Esophagus squamous epithelium (tissue), 5 donors: ENCODE data around the gene MUC20. TPM values are rescaled to one million over a fixed set of nuclear protein-coding genes. Genes with fewer than 3 reads are reported as not detected.

Experiments
- DNase-seq: peaks from one replicate; lab custom pipeline; 2025; lab: John Stamatoyannopoulos, UW
- H3K27ac ChIP-seq, 4 donors: fragments of 200-600 bp; sonication (generic); one replicate each; pipeline ENCODE4 v1.5.1; 2016 to 2019; ENCODE audit warnings: mild to moderate bottlenecking in 1 of 4
- H3K27me3 ChIP-seq, 4 donors: fragments of 200-600 bp; sonication (generic); 1 replicate in 3 of 4; 2 replicates in 1 of 4; pipeline versions ENCODE4 v1.5.1 to v1.6.0; 2017 to 2021; ENCODE audit warnings: antibody characterized with exemption in 1 of 4
- H3K36me3 ChIP-seq, 3 donors: fragments of 200-600 bp; sonication (generic); one replicate each; pipeline ENCODE4 v1.5.1; 2016 to 2019
- H3K4me1 ChIP-seq, 3 donors: fragments of 200-600 bp; sonication (generic); one replicate each; pipeline ENCODE4 v1.5.1; 2017 to 2019
- H3K4me3 ChIP-seq, 4 donors: fragments of 200-600 bp; sonication (generic); 1 replicate in 3 of 4; 2 replicates in 1 of 4; pipeline ENCODE4 v1.5.1; 2016 to 2019; ENCODE audit warnings: mild to moderate bottlenecking in 2 of 4, moderate library complexity in 1 of 4
- H3K9me3 ChIP-seq, 3 donors: fragments of 200-600 bp; sonication (generic); one replicate each; pipeline ENCODE4 v1.5.1; 2016 to 2019
- POLR2A ChIP-seq, 4 donors: fragments of 450-650 bp; IDR thresholded peaks; one replicate each; pipeline ENCODE4 v1.6.1; 2017; ENCODE audit warnings: antibody characterized with exemption in 4 of 4, mild to moderate bottlenecking in 4 of 4, moderate library complexity in 3 of 4
- WGBS, 2 donors: methylation state at CpG; one replicate each; pipeline ENCODE4 v1.1.5; 2018; 5-methylcytosine and 5-hydroxymethylcytosine counted together
- intact Hi-C: fragments of 100-400 bp; cut with DNase I; formaldehyde crosslinking; loops from one replicate; pipeline ENCODE4 v1.15.0; 2022
- total RNA-seq, 4 donors: library from RNA; depleted of rRNA; stranded (reverse); fragments of >200 nt; gene quantifications; one replicate each; pipeline ENCODE4 v1.1.0, GENCODE V29; 2016
- TF ChIP-seq, protein P1 (sequence below), 6 experiments: fragments of 450-650 bp in 4 of 6; fragments of 200-600 bp in 2 of 6; sonication (generic) in 2 of 6; IDR thresholded peaks; one replicate each; pipeline ENCODE4 v1.5.1; 2016 to 2019; ENCODE audit warnings: antibody characterized with exemption in 6 of 6, mild to moderate bottlenecking in 4 of 6, moderate library complexity in 4 of 6
- donor health status: DM: yes; HTN: yes; CAD: no.

The MUC20 gene
- total RNA-seq, 4 donors from 2014 or later: 14.1 to 64.1 (median 25.7) TPM

DNA sequence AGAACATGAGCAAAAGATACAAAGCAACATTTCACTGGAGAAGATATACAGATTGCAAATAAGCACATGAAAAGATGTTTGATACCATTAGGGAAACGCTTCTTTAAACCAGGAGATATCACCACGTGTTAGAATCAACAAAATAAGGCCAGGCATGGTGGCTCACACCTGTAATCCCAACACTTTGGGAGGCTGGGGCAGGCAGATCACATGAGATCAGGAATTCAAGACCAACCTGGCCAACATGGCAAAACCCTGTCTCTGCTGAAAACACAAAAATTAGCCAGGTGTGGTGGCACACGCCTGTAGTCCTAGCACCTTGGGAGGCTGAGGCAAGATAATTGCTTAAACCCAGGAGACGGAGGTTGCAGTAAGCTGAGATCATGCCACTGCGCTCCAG lies 20.5 kb upstream of the MUC20 start:
- H3K36me3 ChIP-seq: peaks cover 0 to 29% (median 0%) of the 10 kb centered on the region in 3 donors
- H3K27me3 ChIP-seq: no peaks in the 10 kb centered on the region
- no peak for TF ChIP-seq POLR2A (IDR thresholded peaks at IDR 0.05)
- TF ChIP-seq, protein P1, sequence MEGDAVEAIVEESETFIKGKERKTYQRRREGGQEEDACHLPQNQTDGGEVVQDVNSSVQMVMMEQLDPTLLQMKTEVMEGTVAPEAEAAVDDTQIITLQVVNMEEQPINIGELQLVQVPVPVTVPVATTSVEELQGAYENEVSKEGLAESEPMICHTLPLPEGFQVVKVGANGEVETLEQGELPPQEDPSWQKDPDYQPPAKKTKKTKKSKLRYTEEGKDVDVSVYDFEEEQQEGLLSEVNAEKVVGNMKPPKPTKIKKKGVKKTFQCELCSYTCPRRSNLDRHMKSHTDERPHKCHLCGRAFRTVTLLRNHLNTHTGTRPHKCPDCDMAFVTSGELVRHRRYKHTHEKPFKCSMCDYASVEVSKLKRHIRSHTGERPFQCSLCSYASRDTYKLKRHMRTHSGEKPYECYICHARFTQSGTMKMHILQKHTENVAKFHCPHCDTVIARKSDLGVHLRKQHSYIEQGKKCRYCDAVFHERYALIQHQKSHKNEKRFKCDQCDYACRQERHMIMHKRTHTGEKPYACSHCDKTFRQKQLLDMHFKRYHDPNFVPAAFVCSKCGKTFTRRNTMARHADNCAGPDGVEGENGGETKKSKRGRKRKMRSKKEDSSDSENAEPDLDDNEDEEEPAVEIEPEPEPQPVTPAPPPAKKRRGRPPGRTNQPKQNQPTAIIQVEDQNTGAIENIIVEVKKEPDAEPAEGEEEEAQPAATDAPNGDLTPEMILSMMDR (IDR thresholded peaks at IDR 0.05): no peak
- intact Hi-C loops: no loop called here
- H3K27ac ChIP-seq: no peak overlapping the region
- H3K4me3 ChIP-seq: no peak overlapping the region
- no peaks in the 10 kb centered on the region for H3K9me3 ChIP-seq
- no peak for DNase-seq
- 67 to 86% methylated on average over 5 of the region's 5 CpGs for WGBS, 2 donors
- H3K4me1 ChIP-seq: peaks cover 0 to 17% (median 16%) of the 10 kb centered on the region in 3 donors

DNA sequence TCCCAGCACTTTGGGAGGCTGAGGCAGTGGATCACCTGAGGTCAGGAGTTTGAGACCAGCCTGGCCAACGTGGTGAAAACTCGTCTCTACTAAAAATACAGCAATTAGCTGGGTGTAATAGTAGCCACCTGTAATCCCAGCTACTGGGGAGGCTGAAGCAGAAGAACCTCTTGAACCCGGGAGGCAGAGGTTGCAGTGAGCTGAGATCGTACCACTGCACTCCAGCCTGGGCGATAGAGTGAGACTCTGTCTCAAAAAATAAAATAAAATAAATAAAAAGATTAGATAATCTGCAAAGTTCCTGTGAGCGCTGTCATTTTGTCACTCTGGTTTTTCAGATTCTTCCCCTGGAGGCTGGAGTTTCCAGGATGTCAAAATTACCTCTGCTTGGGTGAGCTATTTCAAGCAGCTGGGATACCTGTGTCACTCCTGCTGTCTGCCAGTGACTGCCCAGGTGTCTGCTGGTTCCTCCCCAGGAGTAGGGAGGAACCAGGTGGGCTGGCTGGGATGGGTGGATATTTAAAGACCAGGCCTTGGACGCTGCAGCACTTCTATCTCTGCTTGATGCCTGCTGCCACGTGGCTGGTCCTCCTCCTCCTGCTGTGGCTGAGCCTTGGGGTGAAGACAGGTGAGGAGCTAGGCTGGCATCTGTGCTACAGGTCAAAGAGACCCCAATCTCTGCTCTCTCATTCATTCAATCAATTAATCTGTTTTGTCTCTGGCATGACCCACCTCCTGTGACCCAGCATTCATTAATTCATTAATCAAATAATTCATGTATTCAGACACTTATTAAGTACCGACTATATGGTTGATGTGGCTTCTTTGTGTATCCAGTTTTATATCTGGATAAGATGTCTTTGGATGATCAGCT lies 19.5 kb upstream of the MUC20 start:
- Histone ChIP-seq H3K4me1 (peaks cover 0 to 17% (median 16%) of the 10 kb centered on the region in 3 donors), H3K4me3 (no peak overlapping the region), H3K27me3 (no peaks in the 10 kb centered on the region), H3K36me3 (peaks cover 0 to 20% (median 0%) of the 10 kb centered on the region in 3 donors), H3K9me3 (no peaks in the 10 kb centered on the region), H3K27ac (no peak overlapping the region)
- TF ChIP-seq, protein P1 (IDR thresholded peaks at IDR 0.05): no peak
- TF ChIP-seq POLR2A (IDR thresholded peaks at IDR 0.05): no peak
- WGBS, 2 donors: 56 to 85% methylated on average over 7 to 9 of the region's 9 CpGs
- no peak for DNase-seq
- intact Hi-C loops: no loop called here

DNA sequence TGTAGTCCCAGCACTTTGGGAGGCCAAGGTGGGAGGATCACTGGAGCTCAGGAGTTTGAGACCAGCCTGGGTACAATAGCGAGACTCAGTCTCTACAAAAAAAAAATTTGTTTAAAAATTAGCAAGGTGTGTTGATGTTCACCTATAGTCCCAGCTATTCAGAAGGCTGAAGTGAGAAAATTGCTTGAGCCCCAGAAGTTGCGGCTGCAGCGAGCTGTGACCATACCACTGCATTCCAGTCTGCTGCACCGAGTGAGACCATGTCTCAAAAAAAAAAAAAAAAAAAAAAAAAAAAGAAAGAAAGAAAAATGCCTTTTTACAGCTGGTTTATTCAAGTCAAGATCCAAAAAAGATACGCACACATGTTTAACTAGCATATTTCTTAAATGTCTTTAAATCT lies 17.0 kb upstream of the MUC20 start:
- Histone ChIP-seq H3K4me1 (peaks cover 0 to under 1% (median 0%) of the 10 kb centered on the region in 3 donors), H3K9me3 (no peaks in the 10 kb centered on the region), H3K27me3 (no peaks in the 10 kb centered on the region), H3K4me3 (no peak overlapping the region), H3K27ac (no peak overlapping the region), H3K36me3 (peaks cover 0 to 16% (median 0%) of the 10 kb centered on the region in 3 donors)
- intact Hi-C loops: no loop called here
- no peak for DNase-seq
- TF ChIP-seq POLR2A (IDR thresholded peaks at IDR 0.05): no peak
- TF ChIP-seq, protein P1 (IDR thresholded peaks at IDR 0.05): no peak
- WGBS, 2 donors: 83 to 97% methylated on average over 5 of the region's 5 CpGs

DNA sequence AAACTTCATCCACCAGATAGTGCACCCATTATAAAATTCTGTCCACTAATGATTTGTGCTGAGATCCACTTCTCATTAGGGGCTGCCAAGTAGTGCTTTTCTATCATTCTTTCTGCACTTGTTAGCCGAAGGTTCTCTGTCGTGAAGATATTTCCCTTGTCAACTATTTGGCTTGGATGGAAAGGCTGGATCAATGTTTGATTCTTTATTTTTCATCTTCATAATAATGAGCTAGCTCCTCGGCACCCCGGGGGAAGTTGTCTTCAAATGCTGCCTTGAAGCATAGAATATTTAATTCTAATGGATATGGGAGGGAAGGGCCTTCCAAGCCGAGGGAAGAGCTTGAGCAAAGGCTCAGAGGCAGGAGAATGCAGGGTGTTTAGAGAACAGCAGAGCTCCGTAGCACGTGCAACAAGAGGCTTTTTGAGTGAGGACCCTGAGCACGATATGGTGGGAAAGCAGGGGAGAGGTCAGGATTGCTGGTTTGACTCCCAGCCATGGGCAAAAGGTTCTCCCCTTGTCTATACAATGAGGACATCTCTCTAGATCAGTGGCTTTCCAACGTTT lies 16.3 kb upstream of the MUC20 start:
- no peak overlapping the region for H3K27ac ChIP-seq
- H3K27me3 ChIP-seq: no peaks in the 10 kb centered on the region
- no peak for DNase-seq
- H3K4me3 ChIP-seq: no peak overlapping the region
- no peak for TF ChIP-seq POLR2A (IDR thresholded peaks at IDR 0.05)
- TF ChIP-seq, protein P1 (IDR thresholded peaks at IDR 0.05): no peak
- no peaks in the 10 kb centered on the region for H3K9me3 ChIP-seq
- H3K36me3 ChIP-seq: peaks cover 0 to 23% (median 0%) of the 10 kb centered on the region in 3 donors
- intact Hi-C loops: no loop called here
- WGBS, 2 donors: 62 to 78% methylated on average over 9 of the region's 9 CpGs
- H3K4me1 ChIP-seq: no peaks in the 10 kb centered on the region
